Activated CD8-positive, alpha-beta memory T cell treated with anti-CD3 and anti-CD28 coated beads for 24 hours (primary cell): ENCODE measurements around the gene MTIF3.

Source experiments
- DNase-seq: peaks from one replicate; pipeline ENCODE4 v3.0.0-alpha.2; 2020

Gene MTIF3

DNA sequence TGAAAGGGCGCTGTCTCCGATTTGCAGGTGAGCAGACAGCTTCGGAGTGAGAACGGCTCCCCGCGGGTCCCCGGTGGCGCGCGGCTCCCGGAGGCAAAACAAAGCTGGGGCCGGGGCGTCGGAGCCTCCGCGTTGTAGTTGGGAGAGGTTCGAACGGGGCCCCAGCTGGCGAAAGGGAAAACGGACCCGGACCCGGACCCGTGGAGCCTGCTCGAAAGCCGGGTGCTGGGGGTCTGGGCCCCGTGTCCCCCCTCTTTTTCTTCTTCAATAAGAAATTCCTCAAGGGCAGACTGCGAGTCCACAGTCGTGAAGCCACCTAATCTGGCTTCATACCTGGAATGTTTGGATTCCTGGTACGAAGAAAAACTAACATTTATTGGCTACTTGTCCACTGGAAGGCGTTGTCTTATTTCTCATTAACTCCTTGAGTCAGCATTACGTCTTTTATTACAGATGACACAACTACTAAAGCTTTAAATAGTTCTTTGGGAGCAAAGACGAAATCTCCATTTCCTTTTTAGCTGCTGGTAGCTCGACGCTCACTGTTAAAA is 632 bp upstream of the MTIF3 start:
- no peak for DNase-seq

DNA sequence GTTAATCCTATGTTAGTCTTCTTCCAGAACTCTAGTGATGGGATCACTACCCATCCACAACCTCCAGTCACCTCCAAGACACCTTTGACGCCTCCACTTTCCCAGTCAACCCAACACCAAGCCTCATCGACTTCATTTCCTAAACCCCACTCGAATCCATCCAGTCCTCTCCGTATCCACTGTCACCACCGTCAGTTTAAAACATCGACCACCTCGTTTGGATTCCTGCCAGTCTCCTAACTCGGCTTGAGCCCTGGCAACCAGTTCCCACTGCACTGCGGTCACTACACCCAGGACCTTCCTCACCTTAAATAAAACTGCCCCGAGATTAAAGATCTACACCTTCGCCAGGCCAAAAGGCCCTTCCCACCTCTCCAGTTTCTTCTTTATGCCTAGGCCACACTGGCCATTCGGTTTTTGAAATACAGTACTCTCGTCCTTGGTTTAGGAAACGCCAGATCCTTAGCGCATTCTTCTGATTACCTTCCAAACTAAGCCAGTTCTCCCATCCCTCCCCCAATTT is 1.2 kb downstream of the MTIF3 start:
- no peak for DNase-seq

DNA sequence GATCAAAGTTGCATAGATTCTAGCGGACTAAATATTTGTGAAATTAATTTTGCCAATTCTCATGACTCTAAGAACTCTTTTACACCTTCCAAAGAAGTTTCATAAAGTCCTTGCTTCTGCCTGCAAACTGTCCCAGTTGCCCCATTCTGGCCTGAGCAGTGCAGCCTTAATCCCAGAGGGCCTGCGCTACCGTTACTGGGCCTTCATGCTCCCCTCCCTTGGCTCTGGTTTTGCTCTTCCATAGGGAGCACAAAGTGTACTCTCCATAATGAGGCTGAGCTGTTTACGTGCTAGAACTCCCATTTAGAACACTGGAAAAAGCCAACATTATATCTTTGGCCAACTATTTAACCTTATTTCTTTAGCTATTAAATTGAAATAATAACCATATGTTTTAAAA is 2.1 kb downstream of the MTIF3 start:
- DNase-seq, result no peak

DNA sequence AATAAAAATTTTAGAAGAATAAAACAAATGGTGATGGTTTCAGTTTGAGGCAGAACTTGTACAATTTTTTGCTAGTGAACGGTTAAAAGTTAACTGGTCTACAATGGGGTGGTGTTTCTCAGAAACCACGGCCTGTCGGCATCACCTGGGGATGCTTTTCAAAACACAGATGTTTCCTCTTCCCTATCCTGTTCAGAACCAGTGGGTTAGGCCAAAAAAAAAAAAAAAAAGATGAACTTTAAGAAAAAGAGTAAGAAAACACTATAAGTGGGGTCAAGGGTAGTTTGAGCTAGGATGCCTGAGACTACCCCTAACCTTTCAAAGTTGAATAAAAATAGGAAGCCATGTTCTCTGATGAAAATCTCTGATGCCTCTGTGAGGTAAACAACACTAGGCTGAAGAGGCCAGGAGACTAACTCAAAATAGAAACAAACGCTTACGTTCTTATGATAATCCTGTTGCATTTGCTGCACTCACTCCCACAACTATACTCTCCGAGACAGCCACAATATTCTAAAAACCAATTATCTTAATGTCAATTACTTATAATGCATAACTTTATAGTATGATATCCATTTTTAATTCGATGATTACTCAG is 3.3 kb downstream of the MTIF3 start:
- no peak for DNase-seq

DNA sequence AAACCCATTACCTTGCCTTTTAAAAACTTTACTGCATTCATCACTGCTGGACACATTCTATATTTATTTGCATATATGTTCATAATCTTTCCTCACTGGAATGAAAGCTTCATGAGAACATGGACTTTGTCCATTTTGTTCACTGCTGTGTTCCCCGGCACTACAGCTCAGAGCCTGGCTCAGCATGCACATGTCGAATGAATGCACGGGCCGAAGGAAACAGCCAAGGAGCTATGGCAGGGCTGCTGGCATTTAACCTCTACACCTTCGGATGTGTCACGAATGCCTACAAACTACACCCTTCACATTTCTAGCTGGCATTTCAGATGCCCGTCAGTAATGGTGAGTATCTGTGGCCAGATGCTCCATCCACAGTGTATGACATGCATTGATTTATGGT is 7.6 kb downstream of the MTIF3 start:
- no peak for DNase-seq

DNA sequence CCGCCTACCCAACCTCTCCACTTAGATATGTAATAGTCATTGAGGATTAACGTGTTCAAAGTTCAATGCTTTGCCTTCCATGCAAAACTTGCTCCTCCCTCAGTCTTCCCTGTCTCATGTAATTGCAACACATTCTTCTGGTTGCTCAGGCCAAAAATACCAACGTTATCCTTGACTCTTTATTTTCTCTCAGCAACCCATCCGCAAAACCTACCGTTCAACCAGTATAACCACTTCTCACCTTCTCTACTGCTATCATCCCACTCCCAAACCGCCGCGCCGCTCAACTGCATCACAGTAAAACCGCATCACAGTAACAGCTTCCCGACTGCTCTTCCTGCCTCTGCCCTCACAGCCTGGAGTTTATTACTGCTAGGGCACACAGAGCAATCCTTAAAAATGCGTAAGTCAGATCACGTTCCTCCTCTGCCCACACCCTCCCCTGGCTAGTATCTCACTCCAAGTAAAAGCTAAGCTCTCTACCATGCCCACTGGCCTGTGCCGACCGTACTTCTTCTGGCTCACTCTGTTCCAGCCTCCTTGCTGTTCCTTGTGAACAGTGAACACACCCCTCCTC is 8.2 kb downstream of the MTIF3 start:
- DNase-seq, result peak; percentile 56

DNA sequence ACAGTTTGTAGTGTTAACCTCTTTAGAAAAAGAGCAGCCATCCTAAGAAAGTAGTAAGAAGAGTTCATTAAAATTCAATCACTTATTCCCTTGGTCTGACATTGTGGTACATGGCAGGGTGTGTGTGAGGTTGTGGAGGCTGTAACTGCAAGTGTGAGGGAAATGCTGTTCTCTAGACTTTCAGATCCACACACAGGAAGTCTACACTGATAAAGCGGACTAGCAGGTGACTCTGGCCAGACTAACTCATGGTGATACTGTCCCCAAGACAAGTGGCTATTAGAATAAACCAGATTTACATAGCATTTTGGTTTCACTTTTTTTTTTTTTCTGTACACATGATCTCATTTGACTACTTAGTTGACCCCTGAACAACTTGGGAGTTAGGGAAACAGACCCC is 10.0 kb downstream of the MTIF3 start:
- DNase-seq, result no peak

DNA sequence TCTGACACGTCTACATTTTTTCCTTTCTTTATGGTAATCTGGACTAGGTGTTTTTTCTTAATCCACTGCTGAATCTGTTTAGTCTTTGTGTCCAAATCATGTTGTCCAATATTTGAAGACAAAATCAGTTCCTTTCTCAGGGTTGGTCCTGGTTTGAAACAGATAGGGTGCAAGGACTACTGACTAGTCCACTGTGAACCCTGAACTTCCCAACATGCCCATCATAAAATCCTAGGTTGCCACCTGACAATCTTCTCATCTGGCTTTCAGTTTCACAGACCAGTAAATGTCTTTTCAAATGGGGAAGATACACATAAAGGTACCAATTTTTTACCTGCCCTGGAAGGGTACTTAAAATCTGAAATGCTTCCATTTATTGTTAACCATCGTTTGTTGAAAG is 13.2 kb downstream of the MTIF3 start:
- no peak for DNase-seq

DNA sequence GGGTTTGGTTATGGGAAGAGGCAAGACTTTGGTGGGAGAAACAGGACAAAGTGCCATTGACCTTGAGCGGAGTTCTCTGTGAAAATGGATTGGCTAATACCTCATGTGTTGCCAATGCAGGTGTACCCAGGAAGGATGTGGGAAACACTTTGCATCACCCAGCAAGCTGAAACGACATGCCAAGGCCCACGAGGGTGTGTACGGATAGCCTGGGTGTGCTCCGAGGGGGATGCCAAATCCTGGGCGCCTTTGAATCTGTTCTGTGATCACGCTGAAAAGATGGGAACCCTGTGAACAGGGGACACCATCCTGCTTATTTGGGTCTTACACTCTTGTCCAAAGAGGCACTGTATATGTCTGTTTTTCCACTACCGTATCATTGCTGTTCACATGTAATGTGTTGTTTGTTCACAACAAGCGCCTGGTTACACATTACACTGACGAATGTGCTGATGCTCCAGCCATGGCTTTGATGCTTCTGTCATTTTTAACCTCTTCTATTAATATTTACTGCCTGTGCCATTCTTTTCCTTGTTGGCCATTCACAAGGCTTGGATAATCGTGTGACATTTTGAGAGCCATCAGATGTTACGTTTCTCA is 17.7 kb downstream of the MTIF3 start:
- no peak for DNase-seq

DNA sequence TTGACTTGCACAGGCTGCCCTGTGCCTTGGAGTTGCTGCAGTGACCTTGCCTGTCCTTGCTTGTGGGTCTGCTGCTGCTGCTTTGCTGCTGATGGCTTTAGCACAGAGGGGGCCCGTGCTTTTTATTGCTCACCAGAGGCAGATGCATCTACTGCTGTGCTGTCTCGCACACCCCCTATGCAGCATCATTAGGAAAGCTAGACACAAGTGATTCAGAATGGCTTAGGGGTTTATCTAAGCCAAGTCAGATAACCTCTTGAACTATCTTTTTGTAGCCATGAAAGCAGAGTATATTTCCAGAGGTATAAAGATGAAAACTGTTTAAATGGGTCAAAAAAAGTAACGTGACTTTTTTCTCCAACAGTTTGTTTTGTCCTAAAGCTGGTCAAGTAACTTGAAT is 18.2 kb downstream of the MTIF3 start:
- no peak for DNase-seq

DNA sequence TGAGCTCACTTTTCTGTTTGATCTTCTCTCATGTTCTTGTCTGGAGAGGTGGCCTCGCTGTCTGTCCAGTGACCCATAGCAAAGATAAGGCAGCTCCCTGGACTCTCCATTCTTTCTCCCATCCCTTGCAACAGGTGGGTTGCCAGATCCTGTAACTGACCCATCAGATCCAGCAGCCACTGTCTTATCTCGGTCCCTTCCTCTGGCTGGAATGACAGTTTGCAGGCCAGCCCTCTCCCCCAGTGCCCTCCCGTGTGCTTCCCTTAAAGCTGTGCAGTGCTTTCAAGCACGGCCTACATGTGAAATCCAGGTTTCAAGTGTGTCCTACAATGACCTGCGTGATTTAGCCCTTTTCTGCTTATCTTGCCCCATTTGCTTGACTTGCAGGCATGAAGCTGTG is 22.2 kb downstream of the MTIF3 start:
- peak; percentile 41 for DNase-seq

DNA sequence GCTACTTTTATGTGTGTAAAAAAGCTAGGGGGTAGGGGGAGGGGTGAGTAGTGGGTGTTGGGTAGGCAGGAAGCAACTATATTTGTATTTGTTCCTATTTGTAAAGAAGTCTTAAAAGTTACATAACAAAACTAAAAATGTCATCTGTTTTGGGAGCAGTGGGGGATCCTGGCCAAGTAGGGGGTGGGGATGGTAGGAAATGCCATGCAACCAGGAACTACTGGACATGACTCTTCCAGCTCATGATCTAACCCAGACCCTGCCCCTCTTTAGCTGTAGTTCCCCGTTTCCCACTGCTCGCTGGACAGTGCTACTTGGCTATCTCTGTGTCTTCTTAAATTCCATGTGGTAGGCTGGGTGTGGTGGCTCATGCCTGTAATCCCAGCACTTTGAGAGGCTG is 22.7 kb downstream of the MTIF3 start:
- DNase-seq, result no peak

DNA sequence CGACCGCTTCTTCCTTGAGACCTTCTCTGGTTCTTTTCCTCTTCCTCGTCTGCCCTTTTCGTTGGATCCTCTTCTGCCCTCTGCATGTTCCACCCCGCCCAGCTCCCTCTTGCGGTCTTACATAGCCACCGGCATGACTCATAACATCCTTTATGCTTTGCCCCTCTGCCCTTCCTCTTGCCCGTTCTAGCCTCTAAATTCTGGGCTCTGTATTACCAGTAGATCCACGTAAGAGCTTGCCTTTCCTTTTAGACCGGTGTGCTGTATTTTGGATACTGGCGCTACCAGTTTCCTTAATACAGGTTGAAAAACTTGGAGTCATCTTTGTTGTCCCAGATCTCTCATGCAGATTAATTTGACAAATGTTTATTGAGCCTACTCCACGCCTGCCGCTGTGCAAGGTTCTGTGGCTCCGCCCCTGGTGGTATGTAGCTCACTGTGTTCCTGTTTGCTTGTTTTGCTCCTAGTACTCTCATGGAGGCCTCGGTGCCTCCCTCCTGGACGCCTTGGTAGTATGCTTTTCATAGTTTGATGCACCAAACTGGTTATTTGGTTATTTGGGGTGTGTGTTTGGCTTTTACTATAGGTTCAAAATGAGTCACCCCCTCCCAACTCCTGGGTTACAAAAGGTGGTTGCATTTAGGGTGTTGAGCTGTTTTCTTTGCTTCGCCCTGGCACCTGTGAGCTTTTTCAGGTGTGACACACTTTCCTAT is 24.3 kb downstream of the MTIF3 start:
- peak; percentile 85 for DNase-seq

DNA sequence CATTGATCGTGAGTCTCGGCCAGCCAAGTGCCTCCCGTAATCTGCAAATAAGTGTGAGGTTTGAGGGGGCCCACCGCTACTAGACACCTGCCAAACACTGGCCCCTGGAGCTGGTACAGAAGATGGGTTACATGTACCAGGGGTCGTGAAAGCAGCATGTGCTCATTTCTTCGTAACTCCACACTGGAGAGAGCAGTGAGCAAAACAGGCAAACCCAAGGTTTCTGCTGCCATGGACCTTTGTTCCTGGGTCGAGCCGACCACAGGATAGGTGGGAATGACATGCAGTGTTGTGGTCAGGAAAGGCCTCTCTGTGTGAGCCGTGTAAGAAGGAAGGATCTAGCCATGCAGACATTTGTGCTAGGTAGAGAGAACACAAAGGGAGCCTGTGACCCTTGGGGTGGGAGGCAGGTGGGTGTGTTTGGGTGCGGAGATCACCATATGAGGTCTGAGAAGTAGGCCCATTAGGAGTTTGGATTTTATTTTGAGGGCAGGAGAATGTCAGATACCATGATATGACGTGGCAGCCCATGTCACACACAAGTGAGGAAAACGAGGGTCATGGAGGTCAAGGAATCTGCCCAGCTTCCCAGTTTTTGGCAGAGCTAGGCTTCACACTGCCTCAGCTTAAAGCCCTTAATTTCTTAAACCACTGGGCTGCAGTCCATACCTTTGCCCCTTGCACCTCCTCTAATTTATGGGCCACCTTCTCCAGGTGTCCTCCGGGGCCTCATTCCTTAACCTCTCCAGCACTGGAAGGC is 25.0 kb downstream of the MTIF3 start:
- peak; percentile 80 for DNase-seq

DNA sequence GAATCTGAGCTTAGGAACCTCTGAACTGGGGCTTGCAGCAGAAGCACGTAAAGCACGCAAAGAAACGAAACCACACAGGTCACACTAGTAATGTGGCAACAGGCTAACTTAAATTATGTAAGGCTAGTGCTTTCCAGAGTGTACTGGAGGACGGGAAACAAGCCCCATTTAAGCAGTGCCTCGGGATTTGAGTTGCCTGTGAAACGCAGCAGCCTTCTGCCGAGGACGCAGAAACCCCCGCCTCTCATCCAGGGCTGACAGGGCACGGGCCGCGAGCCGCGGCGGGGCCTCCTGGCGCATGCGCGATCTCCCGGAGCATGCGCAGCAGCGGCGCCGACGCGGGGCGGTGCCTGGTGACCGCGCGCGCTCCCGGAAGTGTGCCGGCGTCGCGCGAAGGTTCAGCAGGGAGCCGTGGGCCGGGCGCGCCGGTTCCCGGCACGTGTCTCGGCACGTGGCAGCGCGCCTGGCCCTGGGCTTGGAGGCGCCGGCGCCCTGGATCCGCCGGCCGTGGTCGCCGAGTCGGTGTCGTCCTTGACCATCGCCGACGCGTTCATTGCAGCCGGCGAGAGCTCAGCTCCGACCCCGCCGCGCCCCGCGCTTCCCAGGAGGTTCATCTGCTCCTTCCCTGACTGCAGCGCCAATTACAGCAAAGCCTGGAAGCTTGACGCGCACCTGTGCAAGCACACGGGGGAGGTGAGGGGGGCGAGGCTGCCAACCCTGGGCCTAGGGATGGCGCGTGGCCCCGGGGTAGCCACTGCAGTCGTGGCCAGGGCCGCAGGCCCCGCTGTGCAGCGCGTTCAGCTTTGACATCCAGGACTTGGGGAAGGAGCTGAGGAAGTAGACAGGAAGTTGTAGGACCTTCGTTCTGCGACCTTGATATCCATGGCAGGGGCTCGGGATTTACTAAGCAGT is 25.9 kb downstream of the MTIF3 start, which contains the start of gene GTF3A:
Gene GTF3A (plus strand): TSS at position 374 of the 912 bp plus-strand sequence.
- peak; percentile 95 for DNase-seq

DNA sequence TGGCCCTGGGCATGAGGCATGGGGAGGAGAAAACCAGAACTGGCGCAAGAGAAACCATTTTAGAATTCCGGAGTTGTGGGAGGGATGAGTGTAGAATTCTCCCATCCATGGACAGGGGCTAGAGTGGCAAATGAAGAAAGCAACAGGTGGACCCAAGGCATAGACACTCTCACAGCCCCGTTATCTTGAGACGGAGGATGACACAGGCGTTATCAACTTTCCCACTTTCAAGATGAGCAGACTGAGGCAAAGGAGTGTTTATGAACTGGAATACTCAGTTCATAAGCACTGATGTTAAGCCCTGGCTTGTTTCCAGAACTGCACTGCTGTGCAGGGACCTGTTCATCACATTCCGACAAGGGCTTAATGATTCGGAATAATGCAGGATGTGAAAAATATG is 27.0 kb downstream of the MTIF3 start:
- no peak for DNase-seq

DNA sequence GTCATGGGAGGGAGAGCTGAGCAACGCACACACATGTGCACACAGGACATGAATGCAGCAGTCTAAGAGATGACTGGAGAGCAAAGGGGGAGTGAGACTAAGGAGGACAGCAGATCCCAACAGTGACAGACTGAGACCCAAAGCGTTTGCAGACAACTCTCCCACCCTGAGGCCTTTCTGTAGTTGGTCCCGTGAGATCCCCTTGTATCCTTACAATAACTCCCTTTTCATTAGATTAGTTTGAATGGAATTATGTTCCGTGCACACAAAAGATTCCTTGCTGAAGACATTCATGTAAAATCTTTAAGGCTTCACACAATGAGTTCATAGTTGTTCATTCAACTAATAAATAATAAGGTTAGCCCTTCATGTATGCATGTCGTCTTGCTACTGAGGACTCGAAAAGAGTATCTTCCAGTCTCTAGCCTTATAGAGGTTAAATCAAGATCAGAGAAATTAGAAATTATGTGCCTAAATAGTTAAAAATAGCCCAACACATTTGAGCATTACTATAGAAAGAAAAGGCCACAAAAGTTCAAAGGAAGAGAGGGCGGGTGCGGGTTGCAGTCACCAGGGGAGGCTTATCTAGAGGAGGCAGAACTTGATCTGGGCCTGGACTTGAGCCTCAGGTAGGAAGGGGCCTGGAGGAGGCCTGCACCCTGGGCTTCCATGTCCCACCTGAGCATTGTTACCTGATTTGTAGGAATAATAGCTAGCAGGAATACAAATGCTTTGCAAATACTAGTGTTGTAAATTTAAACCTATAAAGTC is 29.1 kb downstream of the MTIF3 start:
- no peak for DNase-seq

DNA sequence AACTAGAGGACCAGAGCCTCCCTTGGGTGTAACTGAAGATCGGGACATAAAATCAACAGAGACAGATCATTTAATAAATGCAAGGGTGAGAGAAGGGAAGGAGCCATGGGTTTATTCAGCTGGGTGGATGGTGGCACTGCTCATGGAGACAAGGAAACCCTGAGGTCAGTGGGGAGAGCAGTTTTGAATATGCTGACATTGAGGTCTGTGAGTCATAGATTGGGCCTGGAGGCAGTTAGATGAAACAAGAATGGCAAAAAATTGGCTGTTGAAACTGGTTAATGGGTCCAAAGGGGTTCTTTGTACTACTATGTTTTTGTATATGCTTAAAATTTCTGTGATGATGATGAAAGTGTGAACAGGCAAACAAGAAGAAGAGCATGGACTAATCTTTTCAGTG is 31.0 kb downstream of the MTIF3 start:
- no peak for DNase-seq

DNA sequence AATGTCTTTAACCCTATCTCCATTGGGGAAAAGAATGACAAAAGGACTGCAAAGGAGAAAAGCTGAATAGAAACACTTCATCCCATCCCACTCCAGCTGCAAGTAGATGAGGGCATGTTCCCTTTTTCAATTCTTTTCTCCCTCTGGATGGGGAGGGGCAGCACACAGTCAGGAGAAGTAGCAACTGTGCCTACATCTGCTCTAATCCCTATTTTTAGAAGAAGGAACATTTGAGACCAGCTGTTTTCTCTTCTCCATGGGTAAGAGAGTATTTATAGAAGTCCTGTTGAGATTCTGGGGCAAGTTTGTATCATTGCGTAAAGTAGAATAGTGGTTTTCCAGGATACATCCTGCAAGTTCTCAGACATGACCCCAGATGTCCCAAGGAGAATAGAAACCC is 35.2 kb downstream of the MTIF3 start:
- no peak for DNase-seq

DNA sequence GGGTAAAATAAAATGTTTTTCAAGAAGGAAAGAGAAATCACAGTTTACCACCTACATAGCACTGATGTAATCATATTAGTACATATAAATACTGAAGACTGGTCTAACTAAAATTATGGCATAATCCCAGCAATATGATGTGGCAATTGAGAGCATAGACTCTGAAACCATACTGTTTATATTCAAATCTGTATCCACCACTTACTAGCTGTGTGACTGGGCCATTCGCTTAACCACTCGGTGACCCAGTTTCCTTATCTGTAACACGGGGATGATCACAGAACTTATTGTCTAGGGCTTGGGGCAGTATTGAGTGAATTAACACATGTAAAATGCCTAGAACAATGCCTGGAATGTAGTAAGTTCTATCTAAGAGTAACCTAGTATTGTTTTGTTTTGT is 39.0 kb downstream of the MTIF3 start:
- DNase-seq, result no peak

DNA sequence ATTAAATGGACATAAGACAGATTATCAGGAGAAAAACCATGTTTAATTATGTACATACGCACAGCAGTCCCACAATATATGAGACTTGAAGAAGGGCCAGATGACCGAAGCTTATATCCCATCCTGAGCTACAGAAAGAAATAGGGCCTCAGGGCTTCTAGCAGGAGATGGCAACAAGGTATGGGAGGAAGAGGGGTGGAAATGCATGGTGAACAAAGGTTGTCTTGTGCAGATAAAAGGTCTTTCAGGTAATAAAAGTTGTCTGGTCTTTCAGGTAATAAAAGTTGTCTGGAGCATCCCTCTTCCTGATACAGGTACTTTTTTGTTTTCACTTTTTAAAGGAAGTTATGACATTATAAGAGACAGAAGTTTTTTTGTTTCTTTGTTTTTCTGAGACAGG is 41.4 kb downstream of the MTIF3 start:
- DNase-seq, result no peak
